ENCODE data around the gene CLCNKB.

The CLCNKB gene

DNA sequence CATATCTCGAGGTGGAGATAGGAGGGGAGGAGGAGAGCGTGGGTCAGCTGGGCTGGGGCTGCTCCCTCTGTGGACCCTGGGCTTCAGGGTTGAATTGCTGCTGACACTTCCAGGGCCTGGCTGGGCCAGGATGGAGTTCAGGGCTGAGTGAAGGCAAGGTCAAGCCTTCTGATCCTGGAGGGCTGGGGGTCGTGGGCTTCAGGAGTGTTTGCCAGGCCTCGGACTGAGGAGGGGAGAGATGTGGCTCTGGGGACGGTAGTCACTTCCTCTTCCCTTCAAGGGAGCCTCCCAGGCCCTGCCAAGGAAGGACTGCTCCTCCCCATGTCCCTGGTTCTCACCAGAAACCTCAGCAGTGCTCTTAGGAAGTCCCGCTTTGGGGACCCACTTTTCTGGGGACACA, 41.9 kb downstream of the CLCNKB start:
- in situ Hi-C loops (cut with MboI; ENCODE audit: low pct_unique_long_range_greater_than_20kb, low sequenced_read_pairs), result no loop called here
- DNase-seq, result no peak

DNA sequence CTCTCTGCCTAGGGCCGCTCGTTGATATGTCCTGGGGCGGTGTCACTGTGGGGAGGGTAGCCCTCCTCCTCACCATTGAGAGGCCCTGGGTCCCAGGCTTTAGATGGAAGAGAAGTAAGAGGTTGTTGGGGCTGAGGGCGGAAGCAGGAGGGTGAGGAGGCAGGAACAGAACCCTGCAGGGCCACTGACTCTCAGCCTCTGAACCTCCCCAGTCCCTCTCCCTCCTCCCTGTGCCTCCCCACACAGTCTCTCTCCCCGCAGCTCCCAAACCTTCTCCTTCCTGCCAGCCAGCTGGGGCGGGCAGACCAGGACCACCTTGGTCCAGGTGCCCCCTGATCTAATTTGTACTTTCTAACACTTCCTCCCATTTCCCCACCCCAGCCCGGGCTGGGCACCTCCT, 44.2 kb downstream of the CLCNKB start:
- in situ Hi-C loops (cut with MboI; ENCODE audit: low pct_unique_long_range_greater_than_20kb, low sequenced_read_pairs), result no loop called here
- DNase-seq, result no peak

DNA sequence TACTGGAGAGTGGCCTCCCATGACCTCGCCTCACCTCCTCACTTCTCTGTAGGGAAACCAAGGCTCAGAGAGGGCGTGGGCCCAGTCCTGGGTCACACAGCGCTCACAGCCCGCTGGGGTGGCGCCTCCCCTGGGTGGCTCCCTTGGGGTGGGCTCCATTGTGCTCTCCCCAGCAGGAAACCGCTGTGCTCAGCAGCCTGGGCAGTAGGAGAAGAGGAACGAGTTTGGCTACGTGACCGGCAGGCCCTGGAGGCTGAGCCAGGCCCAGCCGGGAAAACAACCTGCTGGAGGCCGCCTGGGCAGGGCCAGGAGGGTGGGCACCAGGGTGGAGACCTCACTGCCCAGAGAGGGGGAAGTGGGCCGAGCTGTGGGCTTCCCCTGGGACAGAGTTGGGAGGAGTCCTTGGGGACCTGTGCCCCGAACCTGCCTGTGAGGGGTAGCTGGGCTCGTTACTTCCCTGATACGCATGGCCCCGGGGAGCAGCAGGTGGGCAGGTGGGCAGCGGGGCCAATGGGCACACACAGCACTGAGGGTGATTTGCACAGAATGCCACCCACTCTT, 44.8 kb downstream of the CLCNKB start:
- in situ Hi-C loops (cut with MboI; ENCODE audit: low pct_unique_long_range_greater_than_20kb, low sequenced_read_pairs), result no loop called here
- no peak for DNase-seq

DNA sequence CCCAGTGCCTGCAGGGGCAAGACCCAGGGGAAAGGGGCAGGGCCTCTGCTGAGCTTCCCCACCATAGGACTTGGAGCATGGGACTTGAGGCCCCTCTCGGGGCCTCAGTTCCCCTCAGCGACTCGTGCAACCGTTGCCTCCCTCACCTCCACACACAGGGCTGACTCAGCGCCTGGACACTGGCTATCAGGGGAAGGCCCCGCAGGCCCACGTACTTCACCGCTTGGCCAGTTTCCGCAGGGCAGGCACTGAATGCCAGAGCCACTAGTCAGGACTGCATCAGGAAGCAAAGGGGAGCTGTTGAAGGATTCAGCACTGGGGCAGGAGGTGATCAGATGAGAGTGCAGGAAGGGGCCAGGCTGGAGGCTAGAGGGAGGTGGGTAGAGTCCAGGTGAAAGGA, 45.4 kb downstream of the CLCNKB start:
- in situ Hi-C loops (cut with MboI; ENCODE audit: low pct_unique_long_range_greater_than_20kb, low sequenced_read_pairs), result no loop called here
- DNase-seq, result no peak

DNA sequence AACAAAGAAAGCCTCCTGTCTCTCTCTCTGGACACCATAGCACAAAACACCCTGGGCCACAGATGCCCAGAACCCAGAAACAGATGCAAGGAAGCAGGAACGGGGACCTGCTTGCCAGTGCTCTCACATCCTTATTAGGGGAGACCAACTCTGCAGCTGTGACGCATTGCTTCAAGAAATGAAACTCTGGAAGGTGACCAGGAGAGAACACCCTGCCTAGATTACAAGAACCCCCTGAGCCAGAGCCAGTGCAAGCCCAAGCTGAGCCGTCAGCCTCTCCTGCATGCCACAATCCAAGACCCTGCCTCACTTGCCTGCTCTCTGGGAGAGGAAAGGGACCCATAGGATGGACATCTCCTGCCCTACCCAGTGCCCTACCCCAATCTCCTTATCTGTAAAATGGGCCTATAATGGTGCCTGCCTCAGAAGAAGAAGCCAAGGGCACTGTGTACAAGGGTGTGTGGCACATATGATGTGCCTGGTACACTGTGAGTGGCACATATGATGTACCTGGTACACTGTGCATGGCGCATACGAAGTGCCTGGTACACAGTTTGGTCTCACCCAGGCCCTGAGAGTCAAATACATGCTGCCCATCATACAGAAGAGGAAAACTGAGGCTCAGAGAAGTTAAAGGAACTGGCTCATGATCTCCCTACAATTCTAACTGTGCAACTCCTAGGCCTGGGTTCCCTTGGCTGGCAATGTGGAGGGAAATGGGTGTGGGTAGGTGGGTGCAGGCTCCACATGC, 46.7 kb downstream of the CLCNKB start:
- no peak for DNase-seq
- in situ Hi-C loops (cut with MboI; ENCODE audit: low pct_unique_long_range_greater_than_20kb, low sequenced_read_pairs), result no loop called here

DNA sequence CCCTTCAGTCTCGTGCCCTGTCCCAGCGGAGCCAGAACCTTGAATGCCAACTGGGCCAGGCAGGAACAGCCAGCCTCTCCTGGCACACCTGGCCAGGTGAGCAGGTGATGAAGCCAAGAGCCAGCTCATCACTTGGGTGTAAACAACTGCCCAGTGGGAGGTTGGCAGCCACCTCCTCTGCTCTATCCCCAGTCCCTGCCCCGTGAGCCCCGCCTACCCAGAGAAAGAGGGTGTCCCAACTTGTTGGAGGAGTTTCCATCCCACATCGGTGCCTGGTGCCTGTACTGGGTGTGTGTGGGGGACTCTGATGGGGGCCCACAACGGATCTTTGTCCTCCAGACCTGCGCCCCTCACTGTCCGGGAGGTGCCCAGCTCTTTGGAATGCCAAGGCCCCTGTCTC, 47.7 kb downstream of the CLCNKB start:
- DNase-seq, result no peak
- in situ Hi-C loops (cut with MboI; ENCODE audit: low pct_unique_long_range_greater_than_20kb, low sequenced_read_pairs), result no loop called here

DNA sequence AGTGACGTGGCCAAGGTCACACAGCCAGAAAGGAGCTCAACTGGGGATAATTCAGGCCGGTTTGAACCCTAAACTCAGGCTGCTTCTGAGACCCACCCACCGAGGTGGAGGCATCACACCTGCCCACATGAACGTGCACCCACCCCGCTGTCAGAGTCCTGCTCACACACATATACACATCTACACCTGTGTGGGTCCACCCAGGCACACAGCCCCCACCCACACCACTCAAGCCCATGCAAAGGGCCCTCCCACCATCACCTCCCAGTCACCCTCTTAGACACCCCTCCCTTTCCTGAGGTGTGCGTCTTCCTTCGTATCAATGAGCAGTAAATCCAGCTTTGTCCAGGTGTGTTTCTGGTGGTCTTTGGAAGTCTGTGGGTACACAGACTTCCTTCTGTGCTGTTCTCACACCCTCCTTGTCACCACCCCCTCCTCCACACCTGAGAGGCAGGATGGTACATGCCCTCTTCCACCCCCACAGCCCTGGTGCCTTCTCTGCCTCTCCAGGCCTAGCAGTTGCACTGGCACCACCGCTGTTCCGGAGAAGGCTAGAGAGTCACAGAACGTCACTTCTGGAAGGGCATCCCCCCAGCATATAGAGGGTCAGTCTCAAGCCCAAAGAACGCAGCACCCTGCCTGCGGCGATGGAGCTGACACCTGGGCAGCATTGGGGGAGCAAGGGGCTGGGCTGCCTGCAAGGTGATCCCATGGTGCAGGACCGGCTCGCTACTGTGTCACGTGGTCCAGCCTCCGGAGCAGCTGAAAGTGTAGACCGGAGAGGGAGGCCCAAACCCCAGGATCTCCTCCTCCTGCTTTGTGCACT, 48.7 kb downstream of the CLCNKB start:
- in situ Hi-C loops (cut with MboI; ENCODE audit: low pct_unique_long_range_greater_than_20kb, low sequenced_read_pairs), result no loop called here
- DNase-seq, result no peak

DNA sequence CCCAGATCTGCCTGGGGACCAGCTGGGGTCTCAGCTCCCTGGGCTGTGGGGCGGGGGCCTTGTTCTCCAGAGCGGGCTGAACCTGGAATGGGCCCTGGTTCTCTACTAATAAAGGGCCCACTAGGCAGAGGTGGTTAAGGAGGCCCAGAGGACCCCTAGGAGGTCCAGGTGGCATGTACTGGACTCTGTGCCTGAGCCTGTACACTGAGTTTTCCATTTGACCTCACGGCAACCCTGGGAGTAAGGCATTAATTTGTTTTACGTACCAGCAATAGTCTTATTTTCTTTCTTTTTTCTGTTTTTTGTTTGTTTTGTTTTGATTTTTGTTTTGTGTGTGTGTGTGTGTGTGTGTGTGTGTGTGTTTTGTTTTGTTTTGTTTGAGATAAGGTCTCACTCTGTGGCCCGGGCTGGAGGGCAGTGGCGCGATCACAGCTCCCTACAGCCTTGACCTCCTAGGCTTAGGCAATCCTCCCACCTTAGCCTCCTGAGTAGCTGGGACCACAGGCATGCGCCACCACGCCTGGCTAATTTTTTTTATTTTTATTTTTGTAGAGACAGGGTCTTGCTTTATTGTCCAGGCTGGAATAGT, 49.4 kb downstream of the CLCNKB start:
- in situ Hi-C loops (cut with MboI; ENCODE audit: low pct_unique_long_range_greater_than_20kb, low sequenced_read_pairs), result no loop called here
- DNase-seq, result no peak

DNA sequence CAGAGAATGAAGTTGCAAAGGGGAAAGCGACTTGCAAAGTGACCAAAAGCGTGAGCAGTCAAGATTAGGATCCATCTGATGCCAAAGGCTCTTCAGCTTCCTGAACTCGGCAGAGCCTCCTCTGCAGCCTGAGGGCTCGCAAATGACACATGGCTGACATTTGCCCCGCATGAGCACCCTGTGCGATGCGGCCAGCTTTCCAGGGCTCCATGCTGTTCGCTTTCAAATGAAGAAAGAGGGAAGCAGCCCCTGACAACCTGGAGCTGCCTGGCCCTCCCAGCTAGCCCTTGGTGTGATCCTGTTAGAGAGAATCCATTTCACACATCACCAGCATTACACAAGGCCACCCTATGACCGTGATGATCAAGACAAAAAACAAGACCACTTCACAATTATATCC, 50.0 kb downstream of the CLCNKB start:
- no peak for DNase-seq
- in situ Hi-C loops (cut with MboI; ENCODE audit: low pct_unique_long_range_greater_than_20kb, low sequenced_read_pairs), result no loop called here

DNA sequence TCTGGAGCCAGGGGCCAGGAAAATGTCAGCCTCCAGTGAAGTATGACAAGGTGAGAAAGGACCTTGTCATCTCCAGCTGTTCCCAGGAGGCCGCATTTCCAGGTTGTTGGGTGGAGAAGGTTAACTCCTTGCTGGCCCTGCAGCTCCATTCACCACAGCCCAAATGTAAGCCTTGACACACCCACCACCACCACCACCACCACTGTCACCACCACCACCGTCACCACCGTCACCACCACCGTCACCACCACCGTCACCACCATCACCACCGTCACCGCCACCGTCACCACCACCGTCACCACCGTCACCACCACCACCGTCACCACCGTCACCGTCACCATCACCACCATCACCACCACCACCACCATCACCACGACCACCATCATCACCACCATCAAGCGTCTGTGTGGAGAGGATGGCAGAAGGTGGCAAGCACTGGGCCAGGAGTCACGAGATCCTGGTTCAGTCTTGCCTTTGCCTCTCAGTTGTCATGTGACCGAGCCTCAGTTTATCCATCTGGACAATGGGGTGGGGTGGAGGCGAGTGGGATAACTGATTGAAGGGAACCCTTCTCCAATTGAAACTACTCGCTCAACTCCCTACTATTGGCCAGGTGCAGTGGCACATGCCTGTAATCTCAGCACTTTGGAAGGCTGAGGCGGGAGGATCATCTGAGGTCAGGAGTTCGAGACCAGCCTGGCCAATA, 51.0 kb downstream of the CLCNKB start:
- no peak for DNase-seq
- in situ Hi-C loops (cut with MboI; ENCODE audit: low pct_unique_long_range_greater_than_20kb, low sequenced_read_pairs), result no loop called here

DNA sequence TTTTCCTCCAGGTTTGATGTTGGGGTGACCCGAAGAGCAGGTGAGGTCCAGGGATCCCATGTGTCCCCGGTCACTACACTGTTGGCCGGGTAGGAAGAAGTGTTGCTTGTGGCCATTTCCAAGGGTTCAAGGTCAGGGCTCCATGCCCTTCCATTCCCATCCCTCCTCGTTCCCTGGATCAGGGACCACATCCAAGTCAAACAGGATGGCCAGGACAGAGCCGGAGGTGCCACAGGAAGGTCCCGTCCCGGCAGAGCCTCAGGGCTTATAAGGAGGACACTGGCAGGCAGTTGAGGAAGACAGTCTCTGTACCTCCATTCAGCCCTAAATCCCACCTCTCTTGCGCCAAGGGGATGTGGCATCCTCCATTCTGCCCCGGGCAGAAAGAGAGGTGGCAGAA, 51.9 kb downstream of the CLCNKB start:
- DNase-seq, result no peak
- in situ Hi-C loops (cut with MboI; ENCODE audit: low pct_unique_long_range_greater_than_20kb, low sequenced_read_pairs), result no loop called here

DNA sequence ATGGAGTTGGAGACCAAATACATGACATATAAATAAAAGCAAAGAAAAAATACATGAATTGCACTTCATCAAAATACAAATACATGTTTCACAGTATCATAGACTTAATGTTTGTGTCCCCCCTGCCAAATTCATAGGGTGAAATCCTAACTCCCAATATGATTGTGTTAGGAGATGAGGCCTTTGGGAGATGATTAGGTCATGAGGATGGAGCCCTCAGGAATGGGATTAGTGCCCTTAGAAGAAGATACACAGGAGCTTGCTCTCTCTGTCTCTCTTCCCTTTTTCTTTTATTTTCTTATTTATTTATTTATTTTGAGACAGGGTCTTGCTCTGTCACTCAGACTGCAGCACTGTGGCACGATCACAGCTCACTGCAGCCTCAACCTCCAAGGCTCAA, 55.8 kb downstream of the CLCNKB start:
- in situ Hi-C loops (cut with MboI; ENCODE audit: low pct_unique_long_range_greater_than_20kb, low sequenced_read_pairs), result no loop called here
- DNase-seq, result no peak

DNA sequence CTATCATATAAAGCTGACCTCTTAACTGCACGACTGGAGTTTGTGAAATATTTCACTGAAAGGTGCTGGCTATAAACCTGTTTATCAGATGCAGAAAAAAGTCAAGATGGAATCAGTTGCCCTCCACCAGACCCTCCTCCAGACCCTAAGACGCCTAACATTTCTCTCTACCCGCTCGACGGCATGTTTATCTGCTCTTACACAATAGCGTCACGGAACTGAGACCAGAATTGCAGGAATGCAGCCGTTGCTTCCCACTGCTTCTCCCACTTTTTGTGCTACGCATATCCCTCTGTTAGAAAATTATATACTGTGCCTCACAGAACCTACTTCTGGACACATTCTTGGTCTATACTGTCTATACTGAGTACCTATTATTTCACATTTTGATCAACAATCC, 58.0 kb downstream of the CLCNKB start:
- in situ Hi-C loops (cut with MboI; ENCODE audit: low pct_unique_long_range_greater_than_20kb, low sequenced_read_pairs), result no loop called here
- no peak for DNase-seq

All from KBM-7 (cell line).